Lung microvascular endothelial cell (primary cell): ENCODE data around the gene SMG1. TPM values are rescaled to one million over a fixed set of nuclear protein-coding genes. Genes with fewer than 3 reads are reported as not detected.
A peak's percentile ranks its signal among the peaks of the same experiment; 100 is the strongest.

Experiments
- DNase-seq, 2 donors: peaks; one replicate each; pipeline versions ENCODE4 v3.0.0 to v3.0.0-alpha.2; 2010; ENCODE audit warnings: low read depth in 2 of 2
- total RNA-seq: library from RNA; depleted of rRNA; stranded (reverse); fragments of >200 nt; gene quantifications from 2 replicates; pipeline ENCODE4 v1.2.1, GENCODE V29; 2014

Gene SMG1
- total RNA-seq, 1 donor from 2014 or later, result 40.7 TPM

GRCh38 chr16:18852647-18853046, 73.6 kb downstream of the SMG1 start:
- no peak for DNase-seq

GRCh38 chr16:18846416-18846815, 79.8 kb downstream of the SMG1 start:
- DNase-seq, result no peak

GRCh38 chr16:18842565-18842964, 83.6 kb downstream of the SMG1 start:
- DNase-seq, result no peak

- DNase-seq, result no peak
Measured at GRCh38 chr16:18841833-18842525, 84.2 kb downstream of the SMG1 start.

- no peak for DNase-seq
Measured at GRCh38 chr16:18839555-18839954, 86.7 kb downstream of the SMG1 start.

GRCh38 chr16:18836702-18837101, 89.5 kb downstream of the SMG1 start:
- DNase-seq, result no peak

GRCh38 chr16:18834864-18835263, 91.3 kb downstream of the SMG1 start:
- DNase-seq, result peak in 1 of 2 donors; percentile 5

GRCh38 chr16:18833707-18834505, 92.3 kb downstream of the SMG1 start:
- no peak for DNase-seq

GRCh38 chr16:18832613-18833012, 93.6 kb downstream of the SMG1 start:
- no peak for DNase-seq

GRCh38 chr16:18832006-18832405, 94.2 kb downstream of the SMG1 start:
- DNase-seq, result no peak

- no peak for DNase-seq
Measured at GRCh38 chr16:18829251-18829650, 97.0 kb downstream of the SMG1 start.

- DNase-seq, result no peak
Measured at GRCh38 chr16:18827890-18828289, 98.3 kb downstream of the SMG1 start.

GRCh38 chr16:18816286-18816685, 109.9 kb downstream of the SMG1 start:
- DNase-seq, result no peak

- no peak for DNase-seq
Measured at GRCh38 chr16:18811925-18812324, 114.3 kb downstream of the SMG1 start.

- DNase-seq, result no peak
Measured at GRCh38 chr16:18809165-18809564, 117.0 kb downstream of the SMG1 start.

- DNase-seq, result no peak
Measured at GRCh38 chr16:18805257-18805773, 120.9 kb downstream of the SMG1 start.

- no peak for DNase-seq
Measured at GRCh38 chr16:18804540-18804939, 121.7 kb downstream of the SMG1 start.

GRCh38 chr16:18803569-18804462, 122.4 kb downstream of the SMG1 start:
- peak; percentile 43 to 75 for DNase-seq

- no peak for DNase-seq
Measured at GRCh38 chr16:18802767-18803343, 123.4 kb downstream of the SMG1 start.

GRCh38 chr16:18801145-18801972, 124.8 kb downstream of the SMG1 start, which contains the start of gene ARL6IP1:
TSS of gene ARL6IP1 (minus strand) at chr16:18801549. CDS start at chr16:18801466, 83 bp downstream.
- peak; percentile 100 for DNase-seq
